CD4-positive, alpha-beta memory T cell (primary cell): ENCODE measurements around the gene TXNDC11. TPM values are rescaled to one million over a fixed set of nuclear protein-coding genes. Genes with fewer than 3 reads are reported as not detected.
A peak's percentile ranks its signal among the peaks of the same experiment; 100 is the strongest.

Experiments
- CTCF ChIA-PET: fragments of 350-600 bp; sonication (Branson Sonifier 250); formaldehyde crosslinking; loops from one replicate; lab custom pipeline; 2021; ENCODE audit warnings: inconsistent platforms; ENCODE audit not compliant: partially characterized antibody; lab: Charles Lee
- POLR2A ChIA-PET: fragments of 350-600 bp; sonication (Branson Sonifier 250); formaldehyde crosslinking; loops from one replicate; lab custom pipeline; 2021; ENCODE audit not compliant: partially characterized antibody; lab: Charles Lee
- DNase-seq, 5 donors: peaks; one replicate each; pipeline versions ENCODE4 v3.0.0 to v3.0.0-alpha.2; 2020 to 2022; ENCODE audit warnings: mixed read lengths in 1 of 5
- H3K27ac ChIP-seq: one replicate; pipeline ENCODE4 v1.7.0; 2013; ENCODE audit warnings: low read depth, low read length
- H3K27me3 ChIP-seq: 2 replicates; pipeline ENCODE4 v1.7.0; 2013; ENCODE audit warnings: mild to moderate bottlenecking, low read length, moderate library complexity; ENCODE audit not compliant: insufficient read depth
- H3K36me3 ChIP-seq: 2 replicates; pipeline ENCODE4 v1.7.0; 2013; ENCODE audit warnings: mild to moderate bottlenecking, low read length, moderate library complexity; ENCODE audit not compliant: insufficient read depth
- H3K4me1 ChIP-seq: 2 replicates; pipeline ENCODE4 v1.7.0; 2013; ENCODE audit warnings: mild to moderate bottlenecking, low read length, moderate library complexity; ENCODE audit not compliant: insufficient read depth
- H3K4me3 ChIP-seq, 2 donors: one replicate each; pipeline ENCODE4 v1.7.0; 2013; ENCODE audit warnings: low read length in 2 of 2, mild to moderate bottlenecking in 1 of 2
- H3K9me3 ChIP-seq, 2 donors: one replicate each; pipeline ENCODE4 v1.7.0; 2013; ENCODE audit warnings: low read length in 2 of 2, control low read depth in 1 of 2; ENCODE audit not compliant: control insufficient read depth in 1 of 2
- H3K27ac Mint-ChIP-seq, 7 donors: one replicate each; pipeline ENCODE4 v1.8.0; 2020 to 2021; ENCODE audit warnings: mixed read lengths in 7 of 7, mild to moderate bottlenecking in 6 of 7, inconsistent platforms in 3 of 7, moderate library complexity in 3 of 7
- H3K27me3 Mint-ChIP-seq, 2 donors: one replicate each; pipeline ENCODE4 v1.8.0; 2020 to 2021; ENCODE audit warnings: mixed read lengths in 2 of 2
- H3K36me3 Mint-ChIP-seq, 2 donors: one replicate each; pipeline ENCODE4 v1.8.0; 2020 to 2021; ENCODE audit warnings: mixed read lengths in 2 of 2, inconsistent platforms in 1 of 2, mild to moderate bottlenecking in 1 of 2
- H3K4me1 Mint-ChIP-seq, 4 donors: one replicate each; pipeline ENCODE4 v1.8.0; 2020 to 2021; ENCODE audit warnings: mixed read lengths in 4 of 4, mild to moderate bottlenecking in 1 of 4
- H3K4me3 Mint-ChIP-seq, 8 donors: one replicate each; pipeline ENCODE4 v1.8.0; 2020 to 2021; ENCODE audit warnings: mixed read lengths in 8 of 8, mild to moderate bottlenecking in 7 of 8, moderate library complexity in 6 of 8, inconsistent platforms in 3 of 8
- H3K9me3 Mint-ChIP-seq, 8 donors: one replicate each; pipeline ENCODE4 v1.8.0; 2020 to 2021; ENCODE audit warnings: mixed read lengths in 8 of 8, mild to moderate bottlenecking in 5 of 8, inconsistent platforms in 3 of 8, moderate library complexity in 1 of 8
- intact Hi-C: fragments of 100-400 bp; cut with micrococcal nuclease; formaldehyde crosslinking; loops from one replicate; pipeline ENCODE4 v1.15.1; 2023
- polyA plus RNA-seq, 2 donors: library from polyadenylated mRNA; unstranded; fragments of 300-500 nt; fragmentation: Illumina TruSeq; gene quantifications; one replicate each; pipeline ENCODE4 v1.2.3, GENCODE V29; 2021
- total RNA-seq, 2 experiments: library from RNA; stranded (reverse); gene quantifications; one replicate each; pipeline ENCODE4 v1.2.3, GENCODE V29; 2021

TXNDC11 gene
- total and polyA plus RNA-seq, 4 experiments from 2014 or later: 51.7 to 62.6 (median 57.3) TPM

DNA sequence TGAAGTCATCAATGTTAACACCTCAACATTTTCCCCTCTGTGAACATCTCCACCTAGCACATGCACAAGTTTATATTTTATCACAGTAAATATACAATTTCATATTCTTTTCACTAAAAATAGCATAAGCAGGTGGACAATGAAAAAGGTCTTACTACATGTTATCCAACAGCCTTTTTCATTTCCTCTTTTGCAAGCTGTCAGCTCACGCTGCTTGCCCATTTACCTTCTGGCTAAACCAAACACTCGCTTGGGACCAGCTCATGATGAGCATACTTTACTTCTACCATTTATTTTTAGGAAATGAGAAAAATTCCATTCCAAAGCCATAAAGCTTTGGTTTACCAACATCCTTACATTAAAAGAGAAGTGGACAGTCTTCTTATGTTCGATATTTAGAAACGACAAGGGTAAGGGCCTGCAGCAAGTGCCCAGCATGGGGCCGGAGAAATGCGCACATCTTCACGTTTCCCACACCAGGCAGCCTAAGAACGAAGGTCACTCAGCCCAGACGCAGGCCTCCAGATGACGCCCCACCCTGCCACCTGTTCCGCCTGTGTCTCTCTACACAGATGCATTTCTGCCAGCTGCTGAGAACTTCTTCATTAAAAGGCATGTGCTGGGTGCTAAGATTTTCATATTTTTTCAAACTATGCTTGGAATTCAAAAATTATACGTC is 60.5 kb downstream of the TXNDC11 start:
- peaks cover 39% of the 10 kb centered on the region for H3K4me1 ChIP-seq
- POLR2A ChIA-PET: interaction anchor here (2.2 kb wide), 1 partner anchor 10 kb away, joined by 5 read pairs; no protein-coding TSS in a partner anchor
- H3K36me3 ChIP-seq: peaks cover 65% of the 10 kb centered on the region
- Mint-ChIP-seq H3K9me3 (no peaks in the 10 kb centered on the region), H3K4me3 (peak overlapping the region in 7 of 8 donors; percentile 6 to 80 (median 61)), H3K27ac (peak overlapping the region; percentile 1 to 93 (median 82)), H3K4me1 (peaks cover 20 to 70% (median 43%) of the 10 kb centered on the region in 4 donors), H3K27me3 (no peaks in the 10 kb centered on the region), H3K36me3 (peaks cover 40 to 90% of the 10 kb centered on the region in 2 donors)
- H3K9me3 ChIP-seq: no peaks in the 10 kb centered on the region
- intact Hi-C loops: no loop called here
- no peak overlapping the region for H3K27ac ChIP-seq
- no peaks in the 10 kb centered on the region for H3K27me3 ChIP-seq
- no peak overlapping the region for H3K4me3 ChIP-seq
- no peak for DNase-seq
- CTCF ChIA-PET: interaction anchor here (1.1 kb wide), 1 partner anchor 277 kb away, joined by 3 read pairs; no protein-coding TSS in a partner anchor

DNA sequence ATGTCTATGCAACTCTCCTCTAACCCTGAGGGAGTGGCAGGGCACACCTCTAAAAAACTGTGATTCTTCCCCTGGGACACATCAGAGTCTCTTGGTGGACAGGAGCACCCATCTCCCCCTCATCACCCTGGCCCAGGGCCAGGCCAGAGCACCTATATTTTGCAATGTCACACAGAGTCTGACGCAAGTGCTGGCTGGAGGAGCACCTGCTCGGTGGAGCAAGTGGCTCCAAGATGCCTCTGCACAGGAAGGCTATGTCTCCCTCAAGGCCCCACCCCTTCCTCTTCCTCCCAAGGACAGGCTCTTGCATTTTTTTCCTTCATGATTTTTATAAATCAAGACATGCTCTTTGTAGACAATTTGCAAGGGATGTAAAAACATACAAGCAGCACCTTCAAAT is 61.1 kb downstream of the TXNDC11 start:
- Mint-ChIP-seq H3K9me3 (no peaks in the 10 kb centered on the region), H3K27ac (peak overlapping the region in 6 of 7 donors; percentile 78 to 93 (median 86)), H3K4me1 (peaks cover 22 to 71% (median 43%) of the 10 kb centered on the region in 4 donors), H3K27me3 (no peaks in the 10 kb centered on the region), H3K36me3 (peaks cover 38 to 90% of the 10 kb centered on the region in 2 donors), H3K4me3 (peak overlapping the region in 7 of 8 donors; percentile 6 to 80 (median 61))
- no peaks in the 10 kb centered on the region for H3K9me3 ChIP-seq
- intact Hi-C loops: no loop called here
- DNase-seq: no peak
- peaks cover 64% of the 10 kb centered on the region for H3K36me3 ChIP-seq
- H3K4me1 ChIP-seq: peaks cover 39% of the 10 kb centered on the region
- POLR2A ChIA-PET: interaction anchor here (1.0 to 2.2 kb wide), 2 partner anchors 8 to 10 kb away, joined by 4 to 5 read pairs; no protein-coding TSS in a partner anchor
- H3K27me3 ChIP-seq: no peaks in the 10 kb centered on the region
- peak overlapping the region; percentile 27 for H3K27ac ChIP-seq
- no peak overlapping the region for H3K4me3 ChIP-seq
- CTCF ChIA-PET: interaction anchor here (1.1 kb wide), 1 partner anchor 276 kb away, joined by 3 read pairs; no protein-coding TSS in a partner anchor

DNA sequence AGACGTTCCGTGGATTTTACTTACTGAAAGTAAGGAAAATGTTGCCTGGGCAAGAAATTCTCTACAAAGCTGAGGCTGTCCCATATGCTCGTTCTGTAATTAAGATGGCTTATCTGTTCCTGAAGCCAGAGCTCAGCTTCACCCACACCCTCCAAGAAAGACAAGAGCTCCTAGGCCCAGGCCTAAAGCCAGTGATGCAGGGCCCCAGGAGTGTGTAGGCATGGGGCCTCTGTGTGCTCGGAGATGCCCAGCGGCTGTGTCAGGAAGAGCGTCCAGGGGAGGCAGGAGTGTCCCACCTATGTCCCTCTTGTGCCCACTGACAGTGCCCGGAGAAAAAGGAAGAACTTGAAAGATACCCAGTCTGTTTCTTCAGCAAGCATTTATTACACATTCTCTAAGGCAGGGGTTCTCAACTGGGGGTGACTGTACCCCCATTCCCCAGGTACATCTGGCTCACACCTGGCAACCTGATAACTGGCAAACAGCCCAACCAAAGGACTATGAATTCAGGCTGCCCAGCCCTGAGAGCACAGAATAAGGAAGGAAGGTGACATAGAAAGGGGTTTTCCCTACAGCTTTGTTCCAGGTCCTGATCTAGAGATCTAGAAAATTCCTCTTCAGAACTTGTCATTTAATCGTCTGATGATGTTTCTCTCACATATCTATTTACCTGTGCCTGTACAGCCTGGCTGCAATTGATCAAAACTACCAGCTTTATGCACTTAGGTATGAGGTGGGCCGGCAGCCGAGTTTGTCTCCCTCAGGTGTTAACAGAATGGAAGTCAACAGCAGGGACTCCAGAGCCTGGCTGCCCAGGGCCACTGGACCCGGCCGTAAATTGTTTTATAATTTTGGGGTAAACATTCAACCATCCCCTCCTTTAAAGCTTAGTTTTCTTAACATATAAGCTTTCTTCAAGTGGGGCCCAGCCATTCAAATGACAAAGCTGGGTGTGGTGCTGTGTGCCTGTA is 62.4 kb downstream of the TXNDC11 start:
- CTCF ChIA-PET: interaction anchor here (0.5 to 1.8 kb wide), 4 partner anchors 8 to 148 kb away, joined by 3 to 4 read pairs (median 3); no protein-coding TSS in a partner anchor
- POLR2A ChIA-PET: interaction anchor here (0.6 to 2.2 kb wide), 5 partner anchors 8 to 237 kb away, joined by 3 to 5 read pairs (median 4); no protein-coding TSS in a partner anchor
- intact Hi-C loops: no loop called here
- no peak overlapping the region for H3K4me3 ChIP-seq
- peaks cover 35 to 90% of the 10 kb centered on the region in 2 donors for H3K36me3 Mint-ChIP-seq
- no peaks in the 10 kb centered on the region for H3K9me3 Mint-ChIP-seq
- peaks cover 64% of the 10 kb centered on the region for H3K36me3 ChIP-seq
- peak overlapping the region; percentile 60 to 91 (median 78) for H3K27ac Mint-ChIP-seq
- peaks cover 43% of the 10 kb centered on the region for H3K4me1 ChIP-seq
- no peaks in the 10 kb centered on the region for H3K27me3 Mint-ChIP-seq
- H3K4me1 Mint-ChIP-seq: peaks cover 23 to 77% (median 47%) of the 10 kb centered on the region in 4 donors
- peak overlapping the region in 1 of 8 donors; percentile 7 for H3K4me3 Mint-ChIP-seq
- DNase-seq: no peak
- no peaks in the 10 kb centered on the region for H3K9me3 ChIP-seq
- H3K27me3 ChIP-seq: no peaks in the 10 kb centered on the region
- H3K27ac ChIP-seq: peak overlapping the region; percentile 27

- Mint-ChIP-seq H3K27me3 (no peaks in the 10 kb centered on the region), H3K27ac (peak overlapping the region in 3 of 7 donors; percentile 29 to 82 (median 57)), H3K9me3 (no peaks in the 10 kb centered on the region), H3K36me3 (peaks cover 30 to 85% of the 10 kb centered on the region in 2 donors), H3K4me3 (no peak overlapping the region), H3K4me1 (peaks cover 25 to 80% (median 53%) of the 10 kb centered on the region in 4 donors)
- H3K27ac ChIP-seq: no peak overlapping the region
- no peak for DNase-seq
- peaks cover 48% of the 10 kb centered on the region for H3K4me1 ChIP-seq
- no peaks in the 10 kb centered on the region for H3K9me3 ChIP-seq
- peaks cover 54% of the 10 kb centered on the region for H3K36me3 ChIP-seq
- intact Hi-C loops: no loop called here
- no peak overlapping the region for H3K4me3 ChIP-seq
- no peaks in the 10 kb centered on the region for H3K27me3 ChIP-seq
- ChIA-PET POLR2A (interaction anchor here (0.6 kb wide), 1 partner anchor 236 kb away, joined by 3 read pairs; no protein-coding TSS in a partner anchor), CTCF (interaction anchor here (1.2 to 1.8 kb wide), 2 partner anchors 98 to 147 kb away, joined by 3 to 4 read pairs; no protein-coding TSS in a partner anchor)
Measured at GRCh38 chr16:11679250-11679649, 63.4 kb downstream of the TXNDC11 start.

- H3K36me3 Mint-ChIP-seq: peaks cover 26 to 75% of the 10 kb centered on the region in 2 donors
- H3K27me3 ChIP-seq: no peaks in the 10 kb centered on the region
Measured at GRCh38 chr16:11677959-11678881, 64.4 kb downstream of the TXNDC11 start.

More at GRCh38 chr16:11677959-11678881, 64.4 kb downstream of the TXNDC11 start:
- no peaks in the 10 kb centered on the region for H3K9me3 Mint-ChIP-seq
- intact Hi-C loops: no loop called here
- CTCF ChIA-PET: interaction anchor here (1.8 to 2.8 kb wide), 3 partner anchors 36 to 147 kb away, joined by 4 to 10 read pairs (median 8); no protein-coding TSS in a partner anchor
- no peak for DNase-seq
- Histone ChIP-seq H3K4me3 (no peak overlapping the region), H3K4me1 (peaks cover 52% of the 10 kb centered on the region), H3K36me3 (peaks cover 46% of the 10 kb centered on the region), H3K27ac (no peak overlapping the region), H3K9me3 (no peaks in the 10 kb centered on the region)
- POLR2A ChIA-PET: interaction anchor here (1.1 kb wide), 1 partner anchor 9 kb away, joined by 5 read pairs; no protein-coding TSS in a partner anchor
- H3K27ac Mint-ChIP-seq: peak overlapping the region; percentile 55 to 82 (median 75)
- no peaks in the 10 kb centered on the region for H3K27me3 Mint-ChIP-seq
- H3K4me1 Mint-ChIP-seq: peaks cover 25 to 86% (median 56%) of the 10 kb centered on the region in 4 donors
- peak overlapping the region in 4 of 8 donors; percentile 25 to 46 (median 36) for H3K4me3 Mint-ChIP-seq
